Suprapubic skin (tissue), 4 donors: ENCODE data around the gene RNF148.

Experiments
- POLR2A ChIP-seq, 2 donors: fragments of 450-650 bp; IDR thresholded peaks; one replicate each; pipeline ENCODE4 v1.6.1; 2017; ENCODE audit warnings: antibody characterized with exemption in 2 of 2, mild to moderate bottlenecking in 2 of 2, moderate library complexity in 2 of 2
- POLR2AphosphoS5 ChIP-seq, 3 donors: sonication (generic); formaldehyde crosslinking; IDR thresholded peaks; one replicate each; pipeline ENCODE4 v1.6.1; 2017; ENCODE audit warnings: antibody characterized with exemption in 3 of 3
- TF ChIP-seq, protein P1 (sequence below), 2 donors: fragments of 200-600 bp in 1 of 2; fragments of 450-650 bp in 1 of 2; sonication (generic) in 1 of 2; IDR thresholded peaks; one replicate each; pipeline ENCODE4 v1.5.1; 2016 to 2019; ENCODE audit warnings: antibody characterized with exemption in 2 of 2, mild to moderate bottlenecking in 1 of 2, moderate library complexity in 1 of 2

DNA sequence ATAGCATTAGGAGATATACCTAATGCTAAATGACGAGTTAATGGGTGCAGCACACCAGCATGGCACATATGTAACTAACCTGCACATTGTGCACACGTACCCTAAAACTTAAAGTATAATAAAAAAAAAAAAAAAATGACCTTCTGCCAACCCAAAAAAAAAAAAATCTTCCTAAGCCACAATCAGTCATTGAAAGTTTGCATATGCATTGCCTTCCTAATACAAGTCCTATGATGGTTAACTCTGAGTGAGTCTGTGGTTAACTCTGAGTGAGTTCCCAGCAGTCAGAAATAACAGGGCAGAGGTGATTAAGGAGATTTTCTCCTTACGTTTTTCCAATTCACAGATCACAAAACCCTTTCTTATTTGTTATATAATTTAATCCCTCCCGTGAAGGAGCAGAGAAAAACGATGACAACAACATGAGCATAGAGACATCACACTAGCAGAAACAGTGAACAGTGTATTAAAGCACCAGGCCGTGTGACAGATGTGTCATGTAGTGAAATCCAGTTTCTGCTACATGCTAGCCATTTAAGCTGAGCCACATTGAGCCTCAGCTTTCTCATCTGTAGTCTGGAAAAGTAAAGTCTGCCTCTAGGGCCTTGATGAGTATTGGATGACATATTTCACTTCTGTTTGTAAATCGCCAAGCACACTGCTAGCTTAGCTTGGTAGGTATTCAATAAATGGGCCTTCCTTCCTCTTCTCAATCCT, 7.4 kb upstream of the RNF148 start:
- TF ChIP-seq, protein P1, sequence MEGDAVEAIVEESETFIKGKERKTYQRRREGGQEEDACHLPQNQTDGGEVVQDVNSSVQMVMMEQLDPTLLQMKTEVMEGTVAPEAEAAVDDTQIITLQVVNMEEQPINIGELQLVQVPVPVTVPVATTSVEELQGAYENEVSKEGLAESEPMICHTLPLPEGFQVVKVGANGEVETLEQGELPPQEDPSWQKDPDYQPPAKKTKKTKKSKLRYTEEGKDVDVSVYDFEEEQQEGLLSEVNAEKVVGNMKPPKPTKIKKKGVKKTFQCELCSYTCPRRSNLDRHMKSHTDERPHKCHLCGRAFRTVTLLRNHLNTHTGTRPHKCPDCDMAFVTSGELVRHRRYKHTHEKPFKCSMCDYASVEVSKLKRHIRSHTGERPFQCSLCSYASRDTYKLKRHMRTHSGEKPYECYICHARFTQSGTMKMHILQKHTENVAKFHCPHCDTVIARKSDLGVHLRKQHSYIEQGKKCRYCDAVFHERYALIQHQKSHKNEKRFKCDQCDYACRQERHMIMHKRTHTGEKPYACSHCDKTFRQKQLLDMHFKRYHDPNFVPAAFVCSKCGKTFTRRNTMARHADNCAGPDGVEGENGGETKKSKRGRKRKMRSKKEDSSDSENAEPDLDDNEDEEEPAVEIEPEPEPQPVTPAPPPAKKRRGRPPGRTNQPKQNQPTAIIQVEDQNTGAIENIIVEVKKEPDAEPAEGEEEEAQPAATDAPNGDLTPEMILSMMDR (IDR thresholded peaks at IDR 0.05) = no peak
- TF ChIP-seq POLR2A (IDR thresholded peaks at IDR 0.05) = no peak
- no peak for TF ChIP-seq POLR2AphosphoS5 (IDR thresholded peaks at IDR 0.05)
